ENCODE results near the gene CAPN8.

DNA sequence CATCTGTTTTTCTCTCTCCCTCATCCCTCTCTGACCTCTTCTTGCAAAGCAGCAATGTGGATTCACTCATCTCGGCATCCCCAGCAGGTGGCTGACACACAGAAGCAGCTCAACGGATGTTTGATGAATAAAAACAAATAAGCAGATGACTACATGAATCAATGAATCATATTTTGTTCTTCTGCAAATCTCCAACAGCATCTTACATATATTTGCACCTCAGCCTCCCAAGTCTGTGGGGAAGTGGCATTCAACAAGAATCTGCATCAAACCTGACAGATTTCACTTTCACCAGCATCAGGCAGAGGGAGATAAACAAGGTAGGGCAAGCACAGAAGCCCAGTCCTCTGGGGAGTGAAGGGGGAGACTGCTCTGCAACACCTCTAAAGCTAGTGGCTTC, 34.0 kb downstream of the CAPN8 start:
- TF ChIP-seq CTCF (IDR thresholded peaks at IDR 0.05 in 8 of 11, conservative IDR thresholded peaks at IDR 0.05 in 3 of 11) (no peak), POLR2AphosphoS5 (IDR thresholded peaks at IDR 0.05) (no peak), POLR2A (IDR thresholded peaks at IDR 0.05) (no peak)

Measured in spleen (tissue), 7 donors.